Gastroesophageal sphincter (tissue), 3 donors: ENCODE results near the gene L3MBTL4.

Source experiments
- CTCF ChIP-seq, 4 experiments: fragments of 200-600 bp in 2 of 4; fragments of 450-650 bp in 2 of 4; sonication (generic) in 1 of 4; IDR thresholded peaks; one replicate each; pipeline ENCODE4 v1.5.1; 2017 to 2019; ENCODE audit warnings: antibody characterized with exemption in 4 of 4, mild to moderate bottlenecking in 2 of 4, moderate library complexity in 2 of 4
- POLR2A ChIP-seq, 2 donors: fragments of 450-650 bp; IDR thresholded peaks; one replicate each; pipeline ENCODE4 v1.6.1; 2017; ENCODE audit warnings: antibody characterized with exemption in 2 of 2, mild to moderate bottlenecking in 2 of 2, moderate library complexity in 1 of 2

GRCh38 chr18:6203791-6204190, 210.9 kb downstream of the L3MBTL4 start:
- TF ChIP-seq CTCF (IDR thresholded peaks at IDR 0.05) (no peak), POLR2A (IDR thresholded peaks at IDR 0.05) (no peak)
